SK-N-SH treated with all-trans-retinoic acid at 6 μM for 48 hours (cell line): ENCODE results near the gene SNPH.
A peak's percentile ranks its signal among the peaks of the same experiment; 100 is the strongest.

ENCODE experiments used
- ARNTL ChIP-seq: fragments of 450-650 bp; formaldehyde crosslinking; IDR thresholded peaks from 2 replicates; pipeline ENCODE4 v1.5.0; 2020; ENCODE audit warnings: low read depth, mild to moderate bottlenecking, moderate library complexity, borderline replicate concordance
- BACH2 ChIP-seq: fragments of 250-450 bp; sonication (Bioruptor Pico); IDR thresholded peaks from 2 replicates; pipeline ENCODE4 v1.9.0; 2021; ENCODE audit warnings: mild to moderate bottlenecking, borderline replicate concordance
- CSDC2 ChIP-seq: fragments of 250-450 bp; sonication (Bioruptor Pico); IDR thresholded peaks from 2 replicates; pipeline ENCODE4 v1.5.0; 2020; ENCODE audit warnings: mild to moderate bottlenecking, moderate library complexity
- SNAI2 ChIP-seq: fragments of 250-450 bp; sonication (Bioruptor Pico); IDR thresholded peaks from 2 replicates; pipeline ENCODE4 v1.5.0; 2020; ENCODE audit warnings: mild to moderate bottlenecking, moderate library complexity
- TOX ChIP-seq: fragments of 250-450 bp; sonication (Bioruptor Pico); IDR thresholded peaks from 2 replicates; pipeline ENCODE4 v1.8.0; 2021; ENCODE audit warnings: mild to moderate bottlenecking, moderate library complexity, borderline replicate concordance
- ZFP3 ChIP-seq: fragments of 250-450 bp; sonication (Bioruptor Pico); IDR thresholded peaks from 2 replicates; pipeline ENCODE4 v1.5.0; 2020; ENCODE audit warnings: mild to moderate bottlenecking, moderate library complexity
- ZFP30 ChIP-seq: fragments of 450-650 bp; formaldehyde crosslinking; IDR thresholded peaks from 2 replicates; pipeline ENCODE4 v1.5.0; 2022; ENCODE audit warnings: mild to moderate bottlenecking, moderate library complexity
- ZNF565 ChIP-seq: fragments of 450-650 bp; formaldehyde crosslinking; conservative IDR thresholded peaks from 2 replicates; pipeline ENCODE4 v1.5.0; 2020; ENCODE audit warnings: low read depth, mild to moderate bottlenecking, moderate library complexity
- ZNF70 ChIP-seq: fragments of 450-650 bp; formaldehyde crosslinking; IDR thresholded peaks from 2 replicates; pipeline ENCODE4 v1.5.0; 2020; ENCODE audit warnings: mild to moderate bottlenecking, moderate library complexity
- ZNF8 ChIP-seq: fragments of 450-650 bp; formaldehyde crosslinking; IDR thresholded peaks from 2 replicates; pipeline ENCODE4 v1.5.0; 2020; ENCODE audit warnings: mild to moderate bottlenecking, moderate library complexity
- TF ChIP-seq, protein P1 (sequence below): fragments of 250-450 bp; sonication (Bioruptor Pico); IDR thresholded peaks from 2 replicates; pipeline ENCODE4 v1.8.0; 2020; ENCODE audit warnings: mild to moderate bottlenecking, moderate library complexity, borderline replicate concordance
- TF ChIP-seq, protein P2 (sequence below): fragments of 250-450 bp; sonication (Bioruptor Pico); IDR thresholded peaks from 2 replicates; pipeline ENCODE4 v1.5.1; 2020; ENCODE audit warnings: low read depth, mild to moderate bottlenecking, moderate library complexity
- TF ChIP-seq, protein P3 (sequence below): fragments of 250-450 bp; sonication (Bioruptor Pico); IDR thresholded peaks from 2 replicates; pipeline ENCODE4 v1.5.0; 2020; ENCODE audit warnings: mild to moderate bottlenecking, moderate library complexity

DNA sequence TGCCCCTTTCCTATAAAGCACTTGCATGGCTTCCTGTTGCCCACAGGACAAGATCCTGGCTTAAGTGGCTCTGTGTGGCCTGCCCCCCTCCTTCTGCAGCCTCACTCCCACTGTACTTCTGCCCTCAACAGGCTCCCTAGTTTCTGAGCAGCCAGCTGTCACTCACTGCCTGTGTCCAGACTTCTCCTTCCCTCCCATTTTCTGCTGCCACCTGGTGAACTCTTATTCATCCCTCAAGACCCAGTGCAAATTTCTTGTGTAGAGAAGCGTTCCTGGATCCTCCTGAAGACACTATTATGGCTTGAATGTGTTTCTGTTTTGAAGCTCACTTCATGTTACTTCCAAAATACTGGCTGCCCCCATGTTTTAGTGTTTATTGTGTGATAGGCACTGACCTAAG lies 26.5 kb downstream of the SNPH start:
- TF ChIP-seq, protein P1, sequence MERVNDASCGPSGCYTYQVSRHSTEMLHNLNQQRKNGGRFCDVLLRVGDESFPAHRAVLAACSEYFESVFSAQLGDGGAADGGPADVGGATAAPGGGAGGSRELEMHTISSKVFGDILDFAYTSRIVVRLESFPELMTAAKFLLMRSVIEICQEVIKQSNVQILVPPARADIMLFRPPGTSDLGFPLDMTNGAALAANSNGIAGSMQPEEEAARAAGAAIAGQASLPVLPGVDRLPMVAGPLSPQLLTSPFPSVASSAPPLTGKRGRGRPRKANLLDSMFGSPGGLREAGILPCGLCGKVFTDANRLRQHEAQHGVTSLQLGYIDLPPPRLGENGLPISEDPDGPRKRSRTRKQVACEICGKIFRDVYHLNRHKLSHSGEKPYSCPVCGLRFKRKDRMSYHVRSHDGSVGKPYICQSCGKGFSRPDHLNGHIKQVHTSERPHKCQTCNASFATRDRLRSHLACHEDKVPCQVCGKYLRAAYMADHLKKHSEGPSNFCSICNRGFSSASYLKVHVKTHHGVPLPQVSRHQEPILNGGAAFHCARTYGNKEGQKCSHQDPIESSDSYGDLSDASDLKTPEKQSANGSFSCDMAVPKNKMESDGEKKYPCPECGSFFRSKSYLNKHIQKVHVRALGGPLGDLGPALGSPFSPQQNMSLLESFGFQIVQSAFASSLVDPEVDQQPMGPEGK (CRISPR knock-in tag) = no peak
- TF ChIP-seq SNAI2 (CRISPR knock-in tag) (no peak), ZFP3 (CRISPR knock-in tag) (peak; percentile 89), ZFP30 (no peak), TOX (CRISPR knock-in tag) (no peak), ARNTL (CRISPR knock-in tag) (no peak), CSDC2 (CRISPR knock-in tag) (no peak), BACH2 (no peak), ZNF8 (no peak), ZNF70 (CRISPR knock-in tag) (no peak), ZNF565 (CRISPR knock-in tag) (no peak)
- TF ChIP-seq, protein P2, sequence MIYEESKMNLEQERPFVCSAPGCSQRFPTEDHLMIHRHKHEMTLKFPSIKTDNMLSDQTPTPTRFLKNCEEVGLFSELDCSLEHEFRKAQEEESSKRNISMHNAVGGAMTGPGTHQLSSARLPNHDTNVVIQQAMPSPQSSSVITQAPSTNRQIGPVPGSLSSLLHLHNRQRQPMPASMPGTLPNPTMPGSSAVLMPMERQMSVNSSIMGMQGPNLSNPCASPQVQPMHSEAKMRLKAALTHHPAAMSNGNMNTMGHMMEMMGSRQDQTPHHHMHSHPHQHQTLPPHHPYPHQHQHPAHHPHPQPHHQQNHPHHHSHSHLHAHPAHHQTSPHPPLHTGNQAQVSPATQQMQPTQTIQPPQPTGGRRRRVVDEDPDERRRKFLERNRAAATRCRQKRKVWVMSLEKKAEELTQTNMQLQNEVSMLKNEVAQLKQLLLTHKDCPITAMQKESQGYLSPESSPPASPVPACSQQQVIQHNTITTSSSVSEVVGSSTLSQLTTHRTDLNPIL = no peak
- TF ChIP-seq, protein P3, sequence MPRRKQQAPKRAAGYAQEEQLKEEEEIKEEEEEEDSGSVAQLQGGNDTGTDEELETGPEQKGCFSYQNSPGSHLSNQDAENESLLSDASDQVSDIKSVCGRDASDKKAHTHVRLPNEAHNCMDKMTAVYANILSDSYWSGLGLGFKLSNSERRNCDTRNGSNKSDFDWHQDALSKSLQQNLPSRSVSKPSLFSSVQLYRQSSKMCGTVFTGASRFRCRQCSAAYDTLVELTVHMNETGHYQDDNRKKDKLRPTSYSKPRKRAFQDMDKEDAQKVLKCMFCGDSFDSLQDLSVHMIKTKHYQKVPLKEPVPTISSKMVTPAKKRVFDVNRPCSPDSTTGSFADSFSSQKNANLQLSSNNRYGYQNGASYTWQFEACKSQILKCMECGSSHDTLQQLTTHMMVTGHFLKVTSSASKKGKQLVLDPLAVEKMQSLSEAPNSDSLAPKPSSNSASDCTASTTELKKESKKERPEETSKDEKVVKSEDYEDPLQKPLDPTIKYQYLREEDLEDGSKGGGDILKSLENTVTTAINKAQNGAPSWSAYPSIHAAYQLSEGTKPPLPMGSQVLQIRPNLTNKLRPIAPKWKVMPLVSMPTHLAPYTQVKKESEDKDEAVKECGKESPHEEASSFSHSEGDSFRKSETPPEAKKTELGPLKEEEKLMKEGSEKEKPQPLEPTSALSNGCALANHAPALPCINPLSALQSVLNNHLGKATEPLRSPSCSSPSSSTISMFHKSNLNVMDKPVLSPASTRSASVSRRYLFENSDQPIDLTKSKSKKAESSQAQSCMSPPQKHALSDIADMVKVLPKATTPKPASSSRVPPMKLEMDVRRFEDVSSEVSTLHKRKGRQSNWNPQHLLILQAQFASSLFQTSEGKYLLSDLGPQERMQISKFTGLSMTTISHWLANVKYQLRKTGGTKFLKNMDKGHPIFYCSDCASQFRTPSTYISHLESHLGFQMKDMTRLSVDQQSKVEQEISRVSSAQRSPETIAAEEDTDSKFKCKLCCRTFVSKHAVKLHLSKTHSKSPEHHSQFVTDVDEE (CRISPR knock-in tag) = no peak
